PFSK-1 (cell line): ENCODE results near the gene AKR1C8.

Experiments used
- FOXP2 ChIP-seq: optimal IDR thresholded peaks from 2 replicates; pipeline ENCODE3; 2011; ENCODE audit warnings: borderline replicate concordance, control low read depth, inconsistent platforms; ENCODE audit not compliant: insufficient read depth; ENCODE audit errors: extremely low read length, extremely low read depth
- POLR2AphosphoS5 ChIP-seq: IDR thresholded peaks from 2 replicates; pipeline ENCODE4 v1.6.1; 2012; ENCODE audit warnings: low read depth, mild to moderate bottlenecking, control low read depth, low read length, moderate library complexity
- TAF1 ChIP-seq: IDR thresholded peaks from 2 replicates; pipeline ENCODE4 v1.6.1; 2012; ENCODE audit warnings: low read length, control low read depth, borderline replicate concordance; ENCODE audit not compliant: insufficient read depth

DNA sequence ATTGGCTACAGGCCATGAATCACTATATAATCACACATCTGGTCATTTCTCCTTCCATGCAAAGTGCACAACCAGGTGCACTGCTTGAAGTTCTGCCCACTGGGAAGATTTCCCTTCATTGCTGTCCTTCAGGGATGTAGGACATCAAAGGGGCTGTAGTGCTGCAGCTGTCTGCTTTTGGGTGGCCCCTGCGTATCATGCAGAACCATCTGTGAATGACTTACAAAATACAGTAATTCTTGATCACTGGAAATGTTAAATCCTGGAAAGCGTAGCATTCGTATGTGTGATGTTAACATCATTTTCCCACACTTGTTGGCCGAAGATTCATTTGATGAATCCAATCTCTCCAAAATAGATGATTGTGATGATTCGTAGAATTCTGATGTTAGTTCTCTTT lies 68.3 kb downstream of the AKR1C8 start:
- TF ChIP-seq TAF1 (no peak), FOXP2 (no peak), POLR2AphosphoS5 (no peak)
